HG03196 (cell line): ENCODE data around the gene RER1.

Experiments used
- ATAC-seq: cut with Tn5 transposase; IDR thresholded peaks from one replicate; pipeline ENCODE4 v1.9.1; 2021; ENCODE audit not compliant: unreplicated experiment

RER1 gene

GRCh38 chr1:2442661-2443060 lies 51.0 kb downstream of the RER1 start:
- no peak for ATAC-seq

DNA sequence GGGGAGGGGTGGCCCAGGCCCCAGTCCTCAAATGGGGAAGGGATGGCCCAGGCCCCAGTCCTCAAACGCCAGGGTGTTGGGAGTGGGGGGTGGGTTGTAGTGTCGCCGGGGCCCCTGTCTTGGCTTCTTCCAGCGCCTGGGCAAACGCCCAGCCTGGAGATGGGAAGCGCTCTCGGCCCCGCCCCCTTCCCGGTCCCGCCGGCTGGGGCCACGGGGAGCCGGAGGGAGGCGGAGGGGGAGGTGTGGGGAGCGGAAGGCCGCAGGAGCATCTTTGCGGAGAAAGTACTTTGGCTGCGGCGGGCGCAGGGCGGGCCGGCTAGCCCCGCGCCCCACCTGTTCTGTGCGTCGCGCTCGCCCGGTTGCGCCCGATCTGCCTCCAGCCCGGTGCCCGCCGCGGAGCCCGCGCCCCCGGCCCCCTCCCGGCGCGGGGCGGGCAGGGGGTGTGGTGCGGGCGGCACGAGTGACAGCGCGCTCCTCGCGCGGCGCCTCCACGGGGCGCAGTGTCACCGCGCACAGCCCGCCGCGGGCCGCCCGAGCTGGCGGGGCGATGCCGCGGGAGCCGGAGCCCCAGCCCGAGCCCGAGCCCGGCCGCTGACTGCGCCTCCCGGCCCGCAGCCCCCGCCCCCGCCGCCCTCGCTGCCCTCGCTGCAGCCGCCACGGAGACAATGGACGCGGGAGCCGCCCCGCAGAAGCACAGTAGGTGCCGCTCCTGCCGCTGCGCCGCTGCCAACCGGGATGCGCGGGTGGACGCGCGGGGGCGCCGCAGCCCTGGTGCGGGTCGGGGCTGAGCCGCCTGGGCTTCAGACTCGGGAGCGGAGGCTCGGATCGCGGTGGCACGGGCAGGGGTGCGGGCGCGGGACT lies 51.9 kb downstream of the RER1 start:
- no peak for ATAC-seq

GRCh38 chr1:2444138-2444591 lies 52.5 kb downstream of the RER1 start:
- ATAC-seq, result no peak

DNA sequence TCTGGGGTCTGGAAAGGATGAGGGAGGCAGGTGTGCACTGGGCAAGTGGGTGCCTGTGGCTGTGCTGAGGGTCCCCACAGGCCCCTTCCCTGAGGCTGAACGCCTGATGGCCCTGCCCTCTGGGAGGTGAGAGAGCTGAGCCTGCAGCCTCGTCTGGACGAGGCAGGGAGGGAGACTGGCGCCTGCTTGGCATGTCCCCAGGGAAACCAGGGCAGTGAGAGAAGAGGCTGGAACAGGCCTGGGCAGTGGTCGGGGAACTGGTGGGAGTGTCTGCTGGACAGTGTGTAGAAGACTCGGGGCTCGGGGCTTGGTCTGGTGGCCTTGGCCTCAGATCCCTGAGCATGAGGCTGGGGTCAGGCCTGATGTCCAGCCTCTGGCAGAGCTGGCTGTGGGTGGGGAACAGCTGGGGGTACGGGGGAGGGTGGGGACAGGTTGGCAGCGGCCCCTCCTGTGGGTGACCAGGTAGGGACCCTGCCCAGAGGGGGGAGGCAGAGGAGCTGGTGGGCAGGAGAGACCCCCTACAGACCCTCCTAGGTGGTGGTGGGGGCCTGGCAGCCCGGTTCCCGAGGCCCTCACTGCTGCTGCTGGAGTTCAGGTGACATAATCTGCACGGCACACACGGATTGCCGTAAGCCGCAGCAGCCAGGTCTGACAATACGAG lies 53.7 kb downstream of the RER1 start:
- ATAC-seq, result no peak

- no peak for ATAC-seq
Measured at GRCh38 chr1:2445823-2446215, 54.2 kb downstream of the RER1 start.

DNA sequence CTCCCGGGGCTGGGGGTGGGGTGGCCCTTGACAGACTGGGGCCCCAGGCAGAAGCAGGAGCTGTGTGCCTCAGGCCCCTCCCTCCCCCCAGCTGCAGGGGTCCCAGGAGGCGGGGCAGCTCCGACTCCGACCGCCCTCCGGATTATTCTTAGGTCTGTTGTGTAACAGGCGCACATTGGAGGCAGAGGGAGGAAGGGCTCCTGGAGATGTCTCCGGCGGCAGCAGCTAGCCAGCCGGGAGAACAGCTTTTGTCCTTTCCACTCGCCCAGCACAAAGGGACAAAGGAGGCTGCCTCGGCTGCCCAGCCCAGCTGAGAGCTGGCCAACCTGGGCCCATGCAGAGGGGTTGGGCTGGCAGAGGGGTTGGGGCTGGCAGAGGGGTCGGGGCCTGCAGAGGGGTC lies 54.8 kb downstream of the RER1 start:
- ATAC-seq, result no peak

DNA sequence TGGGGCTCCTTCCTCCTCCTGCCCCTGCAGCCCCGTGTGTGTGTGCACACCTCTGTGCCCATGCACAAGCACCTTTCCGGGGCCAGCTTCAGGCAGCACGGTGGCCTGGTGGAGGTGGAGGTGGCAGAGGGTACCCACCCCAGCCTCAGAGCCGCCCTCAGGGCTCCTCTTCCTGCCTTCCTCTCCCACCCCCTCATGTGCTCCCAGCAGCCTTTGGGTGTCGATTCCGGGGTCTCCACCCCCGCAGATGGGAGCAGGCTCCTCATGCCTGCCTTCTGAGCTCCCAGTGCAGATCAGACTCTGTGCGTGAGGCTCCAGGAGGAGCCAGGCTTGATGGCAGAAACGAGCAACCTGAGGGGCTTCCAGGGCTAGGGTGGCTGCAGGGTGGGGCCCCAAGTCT lies 55.2 kb downstream of the RER1 start:
- no peak for ATAC-seq

DNA sequence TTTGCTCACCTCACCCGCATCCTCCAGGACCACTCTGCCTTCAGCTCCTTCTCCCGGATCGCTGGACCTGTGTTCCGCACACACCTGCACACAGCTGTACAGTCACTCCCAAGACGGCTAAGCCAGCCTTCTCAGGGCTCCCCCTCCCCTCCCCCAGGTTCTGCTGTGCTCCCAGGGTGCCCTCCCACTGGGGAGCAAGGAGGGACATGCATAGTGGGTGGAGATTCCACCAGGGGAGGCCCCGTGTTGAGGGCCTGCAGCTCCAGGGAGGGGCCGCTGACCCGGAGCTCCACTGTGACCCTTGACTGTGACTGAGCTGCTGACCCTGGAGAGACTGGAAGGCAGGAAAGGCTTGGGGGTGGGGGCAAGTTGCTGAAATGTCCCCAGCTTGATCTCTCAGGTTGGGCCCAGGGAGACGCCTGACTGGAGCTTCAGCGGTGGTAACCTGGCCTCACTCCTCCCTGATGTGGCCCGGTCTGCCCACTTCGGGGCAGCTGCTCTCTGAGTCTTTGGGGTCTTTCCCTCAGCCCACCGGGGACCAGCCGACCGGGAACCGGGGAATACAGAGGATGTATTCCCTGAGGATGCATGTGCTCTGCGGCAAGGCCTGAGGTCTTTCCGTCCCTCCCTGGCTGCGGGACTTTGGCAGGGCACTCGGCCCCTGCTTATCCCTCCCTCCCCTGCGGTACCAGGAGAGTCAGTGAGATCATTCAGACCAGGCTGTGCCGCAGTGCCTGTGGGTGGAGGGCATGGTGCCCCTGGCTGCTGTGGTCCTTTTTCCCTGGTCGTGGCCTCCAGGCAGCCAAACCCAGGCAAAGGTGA lies 55.8 kb downstream of the RER1 start:
- ATAC-seq, result no peak

GRCh38 chr1:2448098-2448445 lies 56.4 kb downstream of the RER1 start:
- ATAC-seq, result no peak

GRCh38 chr1:2449636-2450454 lies 58.2 kb downstream of the RER1 start:
- ATAC-seq, result no peak

- ATAC-seq, result no peak
Measured at GRCh38 chr1:2451741-2452140, 60.1 kb downstream of the RER1 start.

- no peak for ATAC-seq
Measured at GRCh38 chr1:2452201-2452931, 60.7 kb downstream of the RER1 start.

GRCh38 chr1:2452932-2453315 lies 61.3 kb downstream of the RER1 start:
- no peak for ATAC-seq

GRCh38 chr1:2454227-2454626 lies 62.6 kb downstream of the RER1 start:
- no peak for ATAC-seq
